Keratinocyte (primary cell): Measurements from ENCODE around the gene SLC17A5. TPM values are rescaled to one million over a fixed set of nuclear protein-coding genes. Genes with fewer than 3 reads are reported as not detected.

Experiments used
- DNase-seq: peaks from one replicate; pipeline ENCODE4 v3.0.0-alpha.2; 2011; ENCODE audit warnings: low read depth, missing footprints, low spot score
- FAIRE-seq: peaks from 2 replicates; lab custom pipeline; 2011; peaks lifted over from hg19 to GRCh38; lab: Jason Lieb, UNC
- H2AFZ ChIP-seq: 2 replicates; pipeline ENCODE4 v1.6.0; 2012; ENCODE audit warnings: low read length, control low read depth, inconsistent platforms; ENCODE audit not compliant: control insufficient read depth
- H3K27ac ChIP-seq: 2 replicates; pipeline ENCODE4 v1.5.1; 2011; ENCODE audit warnings: low read length; ENCODE audit not compliant: control insufficient read depth, insufficient read depth
- H3K27me3 ChIP-seq: 3 replicates; pipeline ENCODE4 v1.6.0; 2011; ENCODE audit warnings: low read length; ENCODE audit not compliant: control insufficient read depth, insufficient read depth; ENCODE audit errors: extremely low read depth
- H3K36me3 ChIP-seq, 2 experiments: 2 replicates in 1 of 2; 3 replicates in 1 of 2; pipeline ENCODE4 v1.5.1; 2011; ENCODE audit warnings: low read length in 2 of 2, mild to moderate bottlenecking in 1 of 2; ENCODE audit not compliant: control insufficient read depth in 2 of 2, insufficient read depth in 2 of 2; ENCODE audit errors: extremely low read depth in 1 of 2
- H3K4me1 ChIP-seq: 3 replicates; pipeline ENCODE4 v1.5.1; 2011; ENCODE audit warnings: low read length; ENCODE audit not compliant: control insufficient read depth, insufficient read depth; ENCODE audit errors: extremely low read depth
- H3K4me2 ChIP-seq: 3 replicates; pipeline ENCODE4 v1.6.0; 2011; ENCODE audit warnings: low read depth, low read length; ENCODE audit not compliant: control insufficient read depth, insufficient read depth; ENCODE audit errors: extremely low read depth
- H3K4me3 ChIP-seq, 3 experiments: fragments of 200-600 bp in 1 of 3; sonication (generic) in 1 of 3; 2 replicates in 2 of 3; 3 replicates in 1 of 3; pipeline ENCODE4 v1.5.1; 2011 to 2016; ENCODE audit warnings: low read length in 3 of 3, mild to moderate bottlenecking in 3 of 3, control low read depth in 2 of 3, inconsistent platforms in 1 of 3, low read depth in 1 of 3, mixed read lengths in 1 of 3, mixed run types in 1 of 3, moderate library complexity in 1 of 3; ENCODE audit not compliant: control insufficient read depth in 2 of 3, insufficient read depth in 2 of 3; ENCODE audit errors: extremely low read depth in 1 of 3
- H3K79me2 ChIP-seq: 2 replicates; pipeline ENCODE4 v1.6.0; 2012; ENCODE audit warnings: low read length; ENCODE audit not compliant: control insufficient read depth, insufficient read depth
- H3K9ac ChIP-seq: 3 replicates; pipeline ENCODE4 v1.6.0; 2011; ENCODE audit warnings: low read length; ENCODE audit not compliant: control insufficient read depth, insufficient read depth; ENCODE audit errors: extremely low read depth
- H3K9me1 ChIP-seq: 3 replicates; pipeline ENCODE4 v1.6.0; 2011; ENCODE audit warnings: low read length; ENCODE audit not compliant: control insufficient read depth, insufficient read depth; ENCODE audit errors: extremely low read depth
- H3K9me3 ChIP-seq: 2 replicates; pipeline ENCODE4 v1.5.1; 2012; ENCODE audit warnings: low read depth, low read length; ENCODE audit not compliant: control insufficient read depth
- H4K20me1 ChIP-seq: 3 replicates; pipeline ENCODE4 v1.6.0; 2011; ENCODE audit warnings: low read length; ENCODE audit not compliant: control insufficient read depth, insufficient read depth; ENCODE audit errors: extremely low read depth
- CTCF ChIP-seq, 3 experiments: IDR thresholded peaks in 1 of 3; conservative IDR thresholded peaks in 1 of 3; optimal IDR thresholded peaks in 1 of 3; 2 replicates in 2 of 3; 3 replicates in 1 of 3; pipeline versions ENCODE3 to v1.5.1; 2011; ENCODE audit warnings: low read length in 3 of 3, mild to moderate bottlenecking in 3 of 3, moderate library complexity in 2 of 3, control low read depth in 1 of 3, inconsistent platforms in 1 of 3; ENCODE audit not compliant: insufficient read depth in 2 of 3; ENCODE audit errors: extremely low read depth in 1 of 3
- EZH2 ChIP-seq: IDR thresholded peaks from one replicate; pipeline ENCODE4 v1.6.1; 2012; ENCODE audit warnings: inconsistent platforms, mild to moderate bottlenecking, low read length, moderate library complexity
- dilution Hi-C: fragments of 300-500 bp; cut with MboI; formaldehyde crosslinking; loops from one replicate; pipeline ENCODE4 v1.7.0; 2020; ENCODE audit warnings: low sequenced_read_pairs; ENCODE audit not compliant: extremely low pct_ligation_motif_present
- polyA plus RNA-seq, 5 experiments: library from polyadenylated mRNA; depleted of rRNA in 3 of 5; stranded (reverse) in 3 of 5; stranded (forward) in 1 of 5; unstranded in 1 of 5; fragments of >200 nt; gene quantifications; 1 replicate in 1 of 5; 2 replicates in 3 of 5; 3 replicates in 1 of 5; pipeline versions ENCODE4 v1.2.1 to v1.2.3, GENCODE V29; 2011 to 2012; ENCODE audit warnings: missing spikeins in 2 of 5, low read depth in 1 of 5, low replicate concordance in 1 of 5

The SLC17A5 gene
- polyA plus RNA-seq, 1 donor (not counting 4 experiments of a cell fraction or from before 2014, with no cell fraction given), result 8.7 TPM

- Histone ChIP-seq H3K36me3 (no peaks in the 10 kb centered on the region), H3K4me3 (no peak overlapping the region), H3K4me1 (peaks cover 17% of the 10 kb centered on the region), H3K9ac (peak overlapping the region; percentile 99), H2AFZ (no peak overlapping the region), H3K4me2 (peak overlapping the region; percentile 63), H3K27me3 (no peaks in the 10 kb centered on the region), H4K20me1 (no peaks in the 10 kb centered on the region), H3K9me1 (no peaks in the 10 kb centered on the region), H3K27ac (peak overlapping the region; percentile 100), H3K79me2 (no peaks in the 10 kb centered on the region), H3K9me3 (no peaks in the 10 kb centered on the region)
- TF ChIP-seq CTCF (optimal IDR thresholded peaks at IDR 0.05 in 1 of 3, IDR thresholded peaks at IDR 0.05 in 1 of 3, conservative IDR thresholded peaks at IDR 0.05 in 1 of 3; ENCODE audit: extremely low read depth in 1 of 3, insufficient read depth in 2 of 3, low read length in 3 of 3) (no peak), EZH2 (no peak)
- no peak for FAIRE-seq
- dilution Hi-C loops, result no loop called here
- no peak for DNase-seq
Observed at GRCh38 chr6:73579851-73580246, 73.9 kb downstream of the SLC17A5 start.

- no peaks in the 10 kb centered on the region for H3K79me2 ChIP-seq
- H4K20me1 ChIP-seq, result no peaks in the 10 kb centered on the region
- FAIRE-seq, result no peak
- peak overlapping the region; percentile 34 for H2AFZ ChIP-seq
- no peak for TF ChIP-seq EZH2
- TF ChIP-seq CTCF (optimal IDR thresholded peaks at IDR 0.05 in 1 of 3, IDR thresholded peaks at IDR 0.05 in 1 of 3, conservative IDR thresholded peaks at IDR 0.05 in 1 of 3; ENCODE audit: extremely low read depth in 1 of 3, insufficient read depth in 2 of 3, low read length in 3 of 3), result no peak
- H3K9me3 ChIP-seq, result no peaks in the 10 kb centered on the region
- dilution Hi-C loops, result no loop called here
- H3K4me2 ChIP-seq, result peak overlapping the region; percentile 63
- H3K27ac ChIP-seq, result peak overlapping the region; percentile 100
- peak overlapping the region; percentile 99 for H3K9ac ChIP-seq
- H3K27me3 ChIP-seq, result no peaks in the 10 kb centered on the region
- H3K9me1 ChIP-seq, result no peaks in the 10 kb centered on the region
- H3K36me3 ChIP-seq, result no peaks in the 10 kb centered on the region
- H3K4me3 ChIP-seq, result no peak overlapping the region
- no peak for DNase-seq
- peaks cover 17% of the 10 kb centered on the region for H3K4me1 ChIP-seq
Observed at GRCh38 chr6:73579389-73579788, 74.4 kb downstream of the SLC17A5 start.
